KMS-11 (cell line): Measurements from ENCODE around the gene NRG2.

ENCODE experiments used
- H2AFZ ChIP-seq: fragments of 200-600 bp; sonication (generic); 2 replicates; pipeline ENCODE4 v1.6.1; 2016; ENCODE audit warnings: antibody characterized with exemption, mixed run types, low read depth
- H3K27ac ChIP-seq: fragments of 200-600 bp; sonication (generic); 2 replicates; pipeline ENCODE4 v1.6.1; 2016; ENCODE audit warnings: mild to moderate bottlenecking, mixed run types
- H3K27me3 ChIP-seq: fragments of 200-600 bp; sonication (generic); 2 replicates; pipeline ENCODE4 v1.6.1; 2017; ENCODE audit warnings: mild to moderate bottlenecking, low read depth, mixed run types, moderate library complexity; ENCODE audit not compliant: insufficient read depth
- H3K36me3 ChIP-seq: fragments of 200-600 bp; sonication (generic); 2 replicates; pipeline ENCODE4 v1.6.1; 2017; ENCODE audit warnings: mild to moderate bottlenecking, mixed run types; ENCODE audit not compliant: insufficient read depth
- H3K4me1 ChIP-seq: fragments of 200-600 bp; sonication (generic); 2 replicates; pipeline ENCODE4 v1.6.1; 2016; ENCODE audit warnings: mild to moderate bottlenecking, low read depth, mixed run types; ENCODE audit not compliant: poor library complexity, severe bottlenecking
- H3K4me2 ChIP-seq: fragments of 200-600 bp; sonication (generic); 2 replicates; pipeline ENCODE4 v1.7.0; 2016; ENCODE audit warnings: mild to moderate bottlenecking, mixed run types
- H3K4me3 ChIP-seq: fragments of 200-600 bp; sonication (generic); IDR thresholded peaks from 2 replicates; pipeline ENCODE4 v1.6.1; 2017; ENCODE audit warnings: low read depth, low read length, mixed read lengths; ENCODE audit not compliant: insufficient read depth
- H3K79me2 ChIP-seq: fragments of 200-600 bp; sonication (generic); 2 replicates; pipeline ENCODE4 v1.6.1; 2016; ENCODE audit warnings: low read depth, mixed run types; ENCODE audit not compliant: insufficient read depth
- H3K9ac ChIP-seq: fragments of 200-600 bp; sonication (generic); 2 replicates; pipeline ENCODE4 v1.6.1; 2016; ENCODE audit warnings: mild to moderate bottlenecking, mixed run types
- H4K20me1 ChIP-seq: fragments of 200-600 bp; sonication (generic); 2 replicates; pipeline ENCODE4 v1.6.1; 2016; ENCODE audit warnings: mild to moderate bottlenecking, mixed run types; ENCODE audit not compliant: insufficient read depth
- CTCF ChIP-seq: fragments of 200-600 bp; sonication (generic); conservative IDR thresholded peaks from 2 replicates; pipeline ENCODE4 v1.6.1; 2017; ENCODE audit warnings: low read depth, mild to moderate bottlenecking, antibody characterized with exemption, low read length, moderate library complexity, mixed read lengths

The NRG2 gene

GRCh38 chr5:140032296-140032695, 10.8 kb downstream of the NRG2 start:
- no peaks in the 10 kb centered on the region for H3K27me3 ChIP-seq
- no peak overlapping the region for H3K9ac ChIP-seq
- H3K4me3 ChIP-seq: no peak overlapping the region
- H4K20me1 ChIP-seq: no peaks in the 10 kb centered on the region
- H3K79me2 ChIP-seq: peaks cover 62% of the 10 kb centered on the region
- no peak for TF ChIP-seq CTCF
- peaks cover 33% of the 10 kb centered on the region for H3K4me1 ChIP-seq
- no peak overlapping the region for H2AFZ ChIP-seq
- H3K36me3 ChIP-seq: no peaks in the 10 kb centered on the region
- no peak overlapping the region for H3K27ac ChIP-seq
- no peak overlapping the region for H3K4me2 ChIP-seq

GRCh38 chr5:140027807-140028206, 15.3 kb downstream of the NRG2 start:
- Histone ChIP-seq H3K4me2 (no peak overlapping the region), H3K36me3 (no peaks in the 10 kb centered on the region), H3K4me3 (no peak overlapping the region), H3K9ac (no peak overlapping the region), H3K27ac (no peak overlapping the region), H3K79me2 (peaks cover 51% of the 10 kb centered on the region; the same call in 1 of the 2 replicates), H3K4me1 (peaks cover 7% of the 10 kb centered on the region), H4K20me1 (no peaks in the 10 kb centered on the region), H3K27me3 (no peaks in the 10 kb centered on the region), H2AFZ (no peak overlapping the region)
- no peak for TF ChIP-seq CTCF

GRCh38 chr5:140025736-140026135, 17.4 kb downstream of the NRG2 start:
- Histone ChIP-seq H3K27ac (no peak overlapping the region), H4K20me1 (peaks cover 4% of the 10 kb centered on the region; the same call in 1 of the 2 replicates), H3K4me1 (no peaks in the 10 kb centered on the region), H3K36me3 (no peaks in the 10 kb centered on the region), H3K79me2 (peaks cover 41% of the 10 kb centered on the region; the same call in 1 of the 2 replicates), H3K27me3 (no peaks in the 10 kb centered on the region), H3K4me2 (no peak overlapping the region), H3K9ac (no peak overlapping the region), H3K4me3 (no peak overlapping the region), H2AFZ (no peak overlapping the region)
- no peak for TF ChIP-seq CTCF

GRCh38 chr5:140024928-140025327, 18.2 kb downstream of the NRG2 start:
- no peak overlapping the region for H3K4me2 ChIP-seq
- no peak overlapping the region for H3K27ac ChIP-seq
- H3K79me2 ChIP-seq: peaks cover 46% of the 10 kb centered on the region; the same call in 1 of the 2 replicates
- no peak overlapping the region for H3K4me3 ChIP-seq
- TF ChIP-seq CTCF: no peak
- no peaks in the 10 kb centered on the region for H3K27me3 ChIP-seq
- no peaks in the 10 kb centered on the region for H3K4me1 ChIP-seq
- H3K36me3 ChIP-seq: no peaks in the 10 kb centered on the region
- H2AFZ ChIP-seq: no peak overlapping the region
- no peak overlapping the region for H3K9ac ChIP-seq
- H4K20me1 ChIP-seq: peaks cover 4% of the 10 kb centered on the region; the same call in 1 of the 2 replicates
